IPS DF 6.9 (cell line): ENCODE measurements around the gene PPP2R3A.

Experiments
- DNase-seq: peaks from one replicate; pipeline ENCODE4 v3.0.0-alpha.2; 2013; ENCODE audit warnings: low read depth, low spot score
- H3K27ac ChIP-seq: one replicate; pipeline ENCODE4 v1.5.1; 2013; ENCODE audit warnings: low read length, control low read depth
- H3K27me3 ChIP-seq: 2 replicates; pipeline ENCODE4 v1.6.1; 2013; ENCODE audit warnings: mild to moderate bottlenecking, low read length; ENCODE audit not compliant: control insufficient read depth, insufficient read depth
- H3K36me3 ChIP-seq: 2 replicates; pipeline ENCODE4 v1.6.1; 2013; ENCODE audit warnings: low read length; ENCODE audit not compliant: control insufficient read depth, insufficient read depth
- H3K4me1 ChIP-seq: 2 replicates; pipeline ENCODE4 v1.6.1; 2013; ENCODE audit warnings: low read length; ENCODE audit not compliant: control insufficient read depth, insufficient read depth
- H3K4me3 ChIP-seq: 2 replicates; pipeline ENCODE4 v1.5.1; 2013; ENCODE audit warnings: mild to moderate bottlenecking, low read length
- H3K9me3 ChIP-seq: 2 replicates; pipeline ENCODE4 v1.6.1; 2013; ENCODE audit warnings: low read length, inconsistent platforms; ENCODE audit not compliant: control insufficient read depth, insufficient read depth
- WGBS: extraction: QIAGEN DNeasy Blood & Tissue Kit; methylation state at CpG from one replicate; pipeline ENCODE4 v1.1.7; 2013; ENCODE audit warnings: mixed read lengths, missing lambda C conversion rate; ENCODE audit not compliant: insufficient read length, insufficient coverage; 5-methylcytosine and 5-hydroxymethylcytosine counted together

Gene PPP2R3A

DNA sequence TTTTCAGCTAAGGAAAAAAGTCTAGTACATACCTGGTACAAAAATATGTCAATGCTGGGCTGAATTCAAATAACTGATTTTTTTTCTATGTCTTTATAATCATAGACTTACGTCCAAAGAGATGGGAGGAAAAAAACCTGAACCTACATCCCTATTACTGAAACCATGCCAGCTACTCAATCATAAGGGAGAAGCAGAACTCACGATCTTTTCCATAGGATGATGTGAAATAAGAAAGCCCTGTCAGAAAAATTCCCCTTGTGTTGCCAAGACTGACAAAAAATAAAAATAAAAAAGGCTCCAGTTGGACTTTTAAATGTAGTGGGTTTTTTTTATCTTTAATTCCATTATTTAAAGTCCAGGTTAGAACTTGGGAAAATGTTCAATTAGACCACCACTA, 227.3 kb downstream of the PPP2R3A start:
- H3K36me3 ChIP-seq: no peaks in the 10 kb centered on the region
- H3K27ac ChIP-seq: no peak overlapping the region
- H3K4me1 ChIP-seq: no peaks in the 10 kb centered on the region
- no peak for DNase-seq
- H3K27me3 ChIP-seq: no peaks in the 10 kb centered on the region
- no peaks in the 10 kb centered on the region for H3K9me3 ChIP-seq
- H3K4me3 ChIP-seq: no peak overlapping the region
- no CpG with 5 or more reads among the region's 2 CpGs for WGBS

DNA sequence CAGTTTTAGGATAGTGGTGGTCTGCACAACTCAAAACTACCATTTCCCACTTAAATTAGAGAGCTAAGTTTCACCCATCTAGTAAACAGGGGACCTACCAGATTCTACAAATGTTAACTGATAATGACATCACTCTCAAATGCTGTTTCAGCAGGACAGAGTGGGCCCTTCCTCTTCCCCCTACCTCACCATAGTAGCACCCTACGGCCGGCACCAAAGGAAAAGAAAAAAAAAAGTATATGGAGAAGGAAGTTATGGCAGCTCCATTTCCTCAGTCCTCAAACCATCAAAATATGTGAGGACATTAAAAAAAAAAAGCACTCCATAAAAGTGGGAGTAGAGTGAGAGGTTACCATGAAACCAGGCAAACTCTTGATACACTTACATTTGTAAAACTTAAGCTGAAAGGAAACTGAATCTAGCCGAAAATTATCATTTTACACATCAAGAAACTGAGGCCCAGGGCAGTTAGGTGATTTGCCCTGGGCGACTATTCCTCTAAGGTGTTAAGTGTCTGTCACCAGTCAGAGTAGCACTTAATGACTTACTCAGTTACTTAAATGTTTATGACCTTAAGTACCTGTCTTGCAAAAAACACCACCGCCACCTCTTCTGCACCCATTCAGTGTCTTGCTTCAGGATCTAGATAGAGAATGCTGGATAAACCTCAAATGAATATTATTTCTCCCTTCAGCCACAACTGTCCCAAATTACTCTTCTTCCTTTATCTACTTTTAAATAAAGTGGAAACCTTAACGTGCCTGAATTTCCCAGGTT, 227.9 kb downstream of the PPP2R3A start:
- no peaks in the 10 kb centered on the region for H3K4me1 ChIP-seq
- peak overlapping the region; percentile 23; the same call in 1 of the 2 replicates for H3K4me3 ChIP-seq
- no peaks in the 10 kb centered on the region for H3K9me3 ChIP-seq
- no CpG with 5 or more reads among the region's 6 CpGs for WGBS
- DNase-seq: no peak
- no peaks in the 10 kb centered on the region for H3K36me3 ChIP-seq
- H3K27ac ChIP-seq: no peak overlapping the region
- H3K27me3 ChIP-seq: no peaks in the 10 kb centered on the region

DNA sequence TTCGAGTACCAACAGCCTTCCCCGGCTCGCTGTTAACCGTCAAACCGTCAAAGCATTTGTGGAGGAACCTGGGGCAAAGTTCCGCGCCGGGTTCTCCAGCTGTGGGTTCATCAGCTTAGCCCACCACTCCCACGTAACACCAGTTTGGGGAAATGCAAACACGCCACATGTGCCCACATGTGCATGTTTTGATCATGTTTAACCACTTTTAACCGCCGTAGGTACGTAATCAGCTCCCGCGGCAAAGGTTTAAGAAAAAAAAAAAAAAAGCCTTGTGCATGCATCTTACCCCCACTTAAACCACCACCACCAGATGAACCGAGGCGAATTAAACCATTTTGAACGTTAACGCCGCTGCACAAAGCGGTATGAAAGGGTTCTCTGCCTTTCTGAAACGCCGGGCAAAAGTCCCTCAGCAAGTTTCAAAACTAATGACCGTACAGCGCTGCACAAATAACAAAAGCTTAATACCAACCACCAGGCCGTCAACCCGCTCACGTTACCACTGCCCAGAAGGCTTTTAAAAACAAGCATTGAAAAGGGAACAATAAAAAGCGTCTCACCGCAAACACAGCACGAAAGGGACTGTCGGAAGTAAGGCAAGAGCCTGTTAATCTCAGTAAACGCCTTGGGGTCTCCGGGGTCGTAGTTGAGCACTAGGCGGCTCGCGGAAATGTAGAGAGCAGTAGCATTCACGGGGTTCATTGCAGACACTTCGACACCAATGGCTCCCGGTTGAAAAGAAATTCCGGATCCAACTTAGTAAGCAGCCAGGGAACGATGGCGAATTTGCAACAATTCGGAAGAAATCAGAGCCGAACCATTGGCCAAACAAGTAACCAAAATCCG, 229.1 kb downstream of the PPP2R3A start:
- Histone ChIP-seq H3K9me3 (no peaks in the 10 kb centered on the region), H3K4me3 (peak overlapping the region; percentile 66), H3K27me3 (no peaks in the 10 kb centered on the region), H3K36me3 (no peaks in the 10 kb centered on the region), H3K27ac (no peak overlapping the region), H3K4me1 (no peaks in the 10 kb centered on the region)
- no peak for DNase-seq
- no CpG with 5 or more reads among the region's 47 CpGs for WGBS

DNA sequence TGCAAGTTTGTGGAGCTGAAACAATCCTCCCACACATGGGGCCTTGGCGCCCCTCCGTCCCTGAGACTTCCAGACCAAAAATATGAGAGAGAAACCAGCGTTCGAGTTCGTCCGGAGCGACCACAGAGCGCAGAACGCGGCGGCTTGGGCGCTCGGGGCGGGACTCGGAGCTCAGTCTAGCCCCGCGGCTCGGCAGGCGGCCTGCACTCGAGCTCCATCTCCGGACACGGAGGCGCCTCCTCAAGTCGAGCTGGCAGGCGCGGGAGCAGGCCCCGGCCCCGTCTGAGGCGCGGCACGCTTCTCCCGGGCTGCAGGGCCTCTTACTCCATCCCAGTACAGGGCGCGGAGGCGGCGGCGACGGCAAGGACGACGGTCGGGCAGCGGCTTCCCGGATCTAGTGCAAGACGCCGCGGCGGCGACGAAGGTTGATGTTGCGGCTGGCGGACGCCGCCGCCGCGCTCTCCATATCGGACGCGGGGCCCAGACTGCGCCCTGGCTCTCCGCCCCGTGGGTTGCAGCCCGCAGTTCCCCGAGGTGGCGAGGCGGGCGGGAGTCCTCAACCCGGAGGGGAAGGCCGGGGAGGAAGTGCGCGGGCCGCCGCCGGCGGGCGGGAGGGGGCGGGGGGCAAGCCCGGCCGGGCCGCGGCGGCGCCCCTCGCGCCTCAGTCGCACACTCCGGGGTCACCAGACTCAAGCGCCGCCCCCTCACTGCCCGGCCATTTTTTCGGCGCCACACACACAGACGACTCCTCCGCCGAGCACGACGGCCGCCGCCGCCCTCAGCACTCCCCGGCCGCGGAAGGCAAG, 229.9 kb downstream of the PPP2R3A start:
- Histone ChIP-seq H3K27me3 (no peaks in the 10 kb centered on the region), H3K9me3 (no peaks in the 10 kb centered on the region), H3K36me3 (no peaks in the 10 kb centered on the region), H3K4me3 (peak overlapping the region; percentile 66), H3K27ac (no peak overlapping the region), H3K4me1 (no peaks in the 10 kb centered on the region)
- WGBS: no CpG with 5 or more reads among the region's 103 CpGs
- DNase-seq: no peak

DNA sequence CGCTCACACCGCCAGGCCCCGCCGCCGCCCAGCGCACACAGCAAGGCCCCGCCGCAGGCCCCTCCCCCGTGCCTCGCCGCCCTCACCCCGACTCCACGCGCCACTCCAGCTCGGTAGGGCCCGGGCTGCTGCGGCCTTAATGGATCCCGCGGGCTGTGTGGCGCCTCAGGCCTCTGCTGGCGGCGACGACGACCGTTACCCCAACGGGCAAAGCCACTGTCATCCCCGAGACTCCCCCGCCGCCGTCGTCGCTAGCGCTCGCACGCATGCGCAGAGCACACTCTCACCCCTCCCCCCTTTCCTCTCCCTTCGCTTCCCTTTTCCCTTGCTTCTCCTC, 230.5 kb downstream of the PPP2R3A start, which contains the start of gene MSL2:
MSL2 (minus strand) TSS at position 272 of the 337 bp plus-strand sequence. CDS start 1,222 bp downstream, outside the sequence.
- peak within 1 kb of the TSS; percentile 66 for H3K4me3 ChIP-seq
- no peak within 1 kb of the TSS for H3K27ac ChIP-seq
- no peaks in the 10 kb centered on the region for H3K36me3 ChIP-seq
- DNase-seq: no peak
- H3K27me3 ChIP-seq: no peaks in the 10 kb centered on the region
- no peaks in the 10 kb centered on the region for H3K4me1 ChIP-seq
- H3K9me3 ChIP-seq: no peaks in the 10 kb centered on the region
- no CpG with 5 or more reads among the region's 37 CpGs for WGBS

DNA sequence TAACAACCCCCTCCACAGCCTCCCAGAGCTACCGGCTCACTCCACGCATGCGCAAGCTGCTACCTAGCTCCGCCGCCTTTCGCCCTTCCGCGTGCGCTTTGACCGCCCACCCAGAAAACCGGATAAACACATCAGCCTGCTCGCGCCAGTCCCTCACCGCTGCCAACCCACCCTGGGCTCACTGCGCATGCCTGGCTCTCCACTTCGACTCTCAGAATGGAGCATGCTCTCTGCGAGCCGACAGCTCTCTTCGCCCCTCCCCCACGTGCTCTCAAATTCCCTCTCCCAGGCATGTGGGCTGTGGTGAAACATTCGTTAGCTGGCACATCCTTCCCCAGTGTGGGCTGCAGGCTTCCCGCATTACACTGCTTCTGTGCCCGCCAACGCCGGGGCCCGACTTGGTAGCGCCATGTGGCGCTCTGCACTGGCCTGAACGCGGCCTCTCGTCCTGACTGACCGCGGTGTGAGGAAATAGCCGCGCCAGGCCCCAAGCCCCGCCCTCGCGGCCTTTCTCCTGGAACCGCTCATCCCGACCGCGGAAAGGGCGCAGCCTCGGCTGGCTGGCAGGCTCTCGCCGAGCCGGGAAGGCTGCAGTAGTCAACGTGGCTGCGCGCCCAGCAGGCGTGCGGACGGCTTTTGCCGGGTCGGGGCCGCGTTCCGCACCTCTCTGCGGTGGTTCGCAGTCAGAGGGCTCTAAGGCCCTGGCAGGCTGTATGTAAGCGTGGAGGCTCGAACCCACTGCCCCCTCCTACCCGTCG, 231.1 kb downstream of the PPP2R3A start:
- peak; percentile 91 for DNase-seq
- no peaks in the 10 kb centered on the region for H3K36me3 ChIP-seq
- no peaks in the 10 kb centered on the region for H3K27me3 ChIP-seq
- no peaks in the 10 kb centered on the region for H3K4me1 ChIP-seq
- peak overlapping the region; percentile 66; the same call in 1 of the 2 replicates for H3K4me3 ChIP-seq
- no CpG with 5 or more reads among the region's 64 CpGs for WGBS
- no peak overlapping the region for H3K27ac ChIP-seq
- H3K9me3 ChIP-seq: no peaks in the 10 kb centered on the region

DNA sequence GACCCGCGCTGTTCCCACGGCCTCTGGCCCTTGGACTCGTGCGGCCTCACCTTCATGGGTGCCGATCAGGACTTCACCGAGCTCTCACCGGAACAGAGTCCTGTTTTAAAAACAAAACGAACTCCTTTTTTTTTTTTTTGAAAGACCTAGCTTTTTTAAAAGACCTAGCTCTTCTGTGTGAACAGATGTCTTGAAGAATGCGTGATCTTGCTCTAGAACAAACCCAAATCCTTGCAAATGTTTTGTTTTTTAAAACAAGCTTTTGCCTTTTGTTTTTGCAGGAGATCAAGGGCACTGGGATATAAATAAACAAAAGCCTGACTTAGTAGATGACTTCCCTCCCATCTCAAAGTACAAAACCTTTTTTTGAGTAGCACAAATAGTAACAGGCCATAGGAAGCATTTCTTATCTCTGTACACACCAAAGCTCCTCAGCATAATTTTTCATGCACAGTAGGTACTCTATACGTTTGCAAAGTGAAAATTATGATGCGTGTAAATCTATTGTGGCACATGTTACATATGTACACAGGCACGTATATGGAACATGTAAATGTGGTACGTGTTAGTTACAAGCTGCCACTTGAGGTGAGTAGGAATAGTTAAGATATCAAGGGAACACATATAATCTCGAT, 231.7 kb downstream of the PPP2R3A start:
- Histone ChIP-seq H3K4me3 (peak overlapping the region; percentile 66; the same call in 1 of the 2 replicates), H3K27me3 (no peaks in the 10 kb centered on the region), H3K9me3 (no peaks in the 10 kb centered on the region), H3K4me1 (no peaks in the 10 kb centered on the region), H3K36me3 (no peaks in the 10 kb centered on the region), H3K27ac (no peak overlapping the region)
- no peak for DNase-seq
- WGBS: no CpG with 5 or more reads among the region's 15 CpGs
